GM12878 (cell line): ENCODE data around the gene LMO3. TPM values are rescaled to one million over a fixed set of nuclear protein-coding genes. Genes with fewer than 3 reads are reported as not detected.

Source experiments
- ATAC-seq: fragments of 200-7000 bp; cut with Tn5 transposase; 3 replicates; pipeline ENCODE4 v1.9.1; 2020; ENCODE audit warnings: mild to moderate bottlenecking, moderate library complexity
- BruUV-seq: library from RNA; stranded (reverse); fragments of 400-500 nt; replicated peaks from 2 replicates; lab custom pipeline; 2021; lab: Mats Ljungman, UMichigan
- CTCF ChIA-PET: fragments of 300-600 bp; sonication (Branson Sonifier 250); formaldehyde crosslinking; extraction: SDS; loops from one replicate; lab custom pipeline; 2021; ENCODE audit warnings: inconsistent platforms; lab: Yijun Ruan, JAX
- POLR2A ChIA-PET: fragments of 350-600 bp; formaldehyde crosslinking; extraction: SDS; loops from one replicate; lab custom pipeline; 2021; ENCODE audit warnings: inconsistent platforms; lab: Charles Lee
- RAD21 ChIA-PET: fragments of 300-600 bp; sonication (Branson Sonifier 250); formaldehyde crosslinking; loops from one replicate; lab custom pipeline; 2023; ENCODE audit warnings: antibody characterized with exemption; ENCODE audit not compliant: unreplicated experiment; lab: Charles Lee
- SMC1A ChIA-PET: fragments of 300-600 bp; sonication (Branson Sonifier 250); formaldehyde crosslinking; loops from one replicate; lab custom pipeline; 2023; ENCODE audit not compliant: unreplicated experiment, uncharacterized antibody; lab: Charles Lee
- DNase-seq: peaks from one replicate; pipeline ENCODE4 v3.0.0-alpha.2; 2011; ENCODE audit warnings: low read depth, low spot score
- FAIRE-seq: peaks from 3 replicates; lab custom pipeline; 2011; peaks lifted over from hg19 to GRCh38; lab: Jason Lieb, UNC
- H2AFZ ChIP-seq: 2 replicates; pipeline ENCODE4 v1.6.0; 2011; ENCODE audit warnings: low read depth, low read length, control low read depth; ENCODE audit not compliant: control insufficient read depth
- H3K27ac ChIP-seq: 2 replicates; pipeline ENCODE4 v1.5.1; 2011; ENCODE audit warnings: control low read depth; ENCODE audit not compliant: control insufficient read depth, insufficient read depth
- H3K27me3 ChIP-seq, 2 experiments: replicated peaks in 1 of 2; 2 replicates each; pipeline versions ENCODE4 v1.6.0 to v1.6.1; 2011; ENCODE audit warnings: low read length in 1 of 2; ENCODE audit not compliant: control insufficient read depth in 2 of 2, insufficient read depth in 2 of 2
- H3K36me3 ChIP-seq, 2 experiments: 2 replicates each; pipeline ENCODE4 v1.5.1; 2011; ENCODE audit warnings: low read length in 1 of 2; ENCODE audit not compliant: control insufficient read depth in 2 of 2, insufficient read depth in 2 of 2
- H3K4me1 ChIP-seq: 2 replicates; pipeline ENCODE4 v1.6.1; 2011; ENCODE audit warnings: mild to moderate bottlenecking, low read length, moderate library complexity, mixed read lengths; ENCODE audit not compliant: control insufficient read depth, insufficient read depth
- H3K4me2 ChIP-seq: 2 replicates; pipeline ENCODE4 v1.6.0; 2011; ENCODE audit warnings: control low read depth; ENCODE audit not compliant: control insufficient read depth, insufficient read depth
- H3K4me3 ChIP-seq: fragments of 200-600 bp; sonication (generic); 2 replicates; pipeline ENCODE4 v1.5.1; 2016
- H3K79me2 ChIP-seq: 2 replicates; pipeline ENCODE4 v1.6.0; 2011; ENCODE audit warnings: low read length; ENCODE audit not compliant: control insufficient read depth, insufficient read depth
- H3K9ac ChIP-seq: 2 replicates; pipeline ENCODE4 v1.8.0; 2011; ENCODE audit warnings: low read length, control low read depth, mixed read lengths; ENCODE audit not compliant: control insufficient read depth, insufficient read depth
- H3K9me3 ChIP-seq: replicated peaks from 3 replicates; pipeline ENCODE4 v1.5.1; 2011; ENCODE audit warnings: mild to moderate bottlenecking, low read length; ENCODE audit not compliant: control insufficient read depth, insufficient read depth
- H4K20me1 ChIP-seq: 2 replicates; pipeline ENCODE4 v1.6.0; 2011; ENCODE audit not compliant: control insufficient read depth, insufficient read depth
- HDAC6 ChIP-seq: fragments of 200-600 bp; sonication (generic); IDR thresholded peaks from one replicate; pipeline ENCODE4 v1.8.0; 2017; ENCODE audit warnings: antibody characterized with exemption; ENCODE audit not compliant: unreplicated experiment
- IRF3 ChIP-seq: fragments of 450-650 bp; IDR thresholded peaks from 2 replicates; pipeline ENCODE4 v1.6.1; 2014; ENCODE audit warnings: mild to moderate bottlenecking
- IRF5 ChIP-seq: fragments of 450-650 bp; IDR thresholded peaks from 2 replicates; pipeline ENCODE4 v1.6.1; 2017; ENCODE audit warnings: borderline replicate concordance
- MTA3 ChIP-seq: IDR thresholded peaks from 2 replicates; pipeline ENCODE4 v1.6.1; 2012; ENCODE audit warnings: low read length, inconsistent platforms, borderline replicate concordance
- RAD51 ChIP-seq: fragments of 450-650 bp; IDR thresholded peaks from 2 replicates; pipeline ENCODE4 v1.6.1; 2016; ENCODE audit warnings: moderate library complexity, mild to moderate bottlenecking, inconsistent platforms
- WGBS: methylation state at CpG from one replicate; pipeline ENCODE4 v1.1.6; 2016; ENCODE audit warnings: low lambda C conversion rate; ENCODE audit not compliant: insufficient replicate concordance, insufficient coverage; ENCODE audit errors: missing lambda C conversion rate; 5-methylcytosine and 5-hydroxymethylcytosine counted together
- in situ Hi-C: fragments of 300-500 bp; cut with MboI; formaldehyde crosslinking; loops from 9 replicates; pipeline ENCODE4 v1.14.3; 2018; ENCODE audit warnings: mixed read lengths
- intact Hi-C: fragments of 100-400 bp; cut with micrococcal nuclease; formaldehyde crosslinking; loops from one replicate; pipeline ENCODE4 v1.14.2; 2022; ENCODE audit not compliant: unreplicated experiment
- polyA plus RNA-seq, 11 experiments: library from polyadenylated mRNA; depleted of rRNA in 4 of 11; unstranded in 6 of 11; stranded (reverse) in 5 of 11; fragments of >200 nt; fragmentation: Nextera tagmentation in 4 of 11; fragmentation: Illumina TruSeq in 1 of 11; extraction: Ambion mirVana in 4 of 11; extraction: Trizol in 1 of 11; gene quantifications; 1 replicate in 1 of 11; 2 replicates in 10 of 11; pipeline versions ENCODE4 v1.2.1 to v1.2.3, GENCODE V29; 2011 to 2016; ENCODE audit warnings: inconsistent platforms in 2 of 11, missing spikeins in 2 of 11, low read depth in 1 of 11
- total RNA-seq, 4 experiments: library from RNA; depleted of rRNA in 3 of 4; stranded (reverse); fragments of >200 nt in 3 of 4; fragmentation: Illumina TruSeq in 1 of 4; extraction: Trizol in 1 of 4; gene quantifications; 2 replicates each; pipeline versions ENCODE4 v1.2.1 to v1.2.3, GENCODE V29; 2013 to 2021
- TF ChIP-seq, protein P1 (sequence below): fragments of 150-350 bp; IDR thresholded peaks from 2 replicates; pipeline ENCODE4 v1.6.1; 2016; ENCODE audit warnings: low read depth, low read length

LMO3 gene
- total and polyA plus RNA-seq, 10 of the 15 experiments (the other 5 are each of a cell fraction or from before 2014, with no cell fraction given) = 1.6 to 13.5 (median 1.9) TPM

- TF ChIP-seq, protein P1, sequence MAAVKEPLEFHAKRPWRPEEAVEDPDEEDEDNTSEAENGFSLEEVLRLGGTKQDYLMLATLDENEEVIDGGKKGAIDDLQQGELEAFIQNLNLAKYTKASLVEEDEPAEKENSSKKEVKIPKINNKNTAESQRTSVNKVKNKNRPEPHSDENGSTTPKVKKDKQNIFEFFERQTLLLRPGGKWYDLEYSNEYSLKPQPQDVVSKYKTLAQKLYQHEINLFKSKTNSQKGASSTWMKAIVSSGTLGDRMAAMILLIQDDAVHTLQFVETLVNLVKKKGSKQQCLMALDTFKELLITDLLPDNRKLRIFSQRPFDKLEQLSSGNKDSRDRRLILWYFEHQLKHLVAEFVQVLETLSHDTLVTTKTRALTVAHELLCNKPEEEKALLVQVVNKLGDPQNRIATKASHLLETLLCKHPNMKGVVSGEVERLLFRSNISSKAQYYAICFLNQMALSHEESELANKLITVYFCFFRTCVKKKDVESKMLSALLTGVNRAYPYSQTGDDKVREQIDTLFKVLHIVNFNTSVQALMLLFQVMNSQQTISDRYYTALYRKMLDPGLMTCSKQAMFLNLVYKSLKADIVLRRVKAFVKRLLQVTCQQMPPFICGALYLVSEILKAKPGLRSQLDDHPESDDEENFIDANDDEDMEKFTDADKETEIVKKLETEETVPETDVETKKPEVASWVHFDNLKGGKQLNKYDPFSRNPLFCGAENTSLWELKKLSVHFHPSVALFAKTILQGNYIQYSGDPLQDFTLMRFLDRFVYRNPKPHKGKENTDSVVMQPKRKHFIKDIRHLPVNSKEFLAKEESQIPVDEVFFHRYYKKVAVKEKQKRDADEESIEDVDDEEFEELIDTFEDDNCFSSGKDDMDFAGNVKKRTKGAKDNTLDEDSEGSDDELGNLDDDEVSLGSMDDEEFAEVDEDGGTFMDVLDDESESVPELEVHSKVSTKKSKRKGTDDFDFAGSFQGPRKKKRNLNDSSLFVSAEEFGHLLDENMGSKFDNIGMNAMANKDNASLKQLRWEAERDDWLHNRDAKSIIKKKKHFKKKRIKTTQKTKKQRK = no peak
- TF ChIP-seq IRF5 = no peak
- no peak for TF ChIP-seq IRF3
- no peak for TF ChIP-seq MTA3
Measured at GRCh38 chr12:16593546-16593945, 12.4 kb downstream of the LMO3 start (continued).

- ChIA-PET SMC1A (interaction anchor here (0.6 to 5.9 kb wide), 13 partner anchors 9 to 243 kb away, joined by 3 to 64 read pairs (median 4); partner anchors contain the start of gene LMO3), RAD21 (interaction anchor here (1.3 to 1.9 kb wide), 4 partner anchors 14 to 205 kb away, joined by 5 to 6 read pairs (median 5); partner anchors contain the start of gene LMO3), CTCF (interaction anchor here (0.6 to 1.5 kb wide), 2 partner anchors 43 to 916 kb away, joined by 3 to 4 read pairs; no protein-coding TSS in a partner anchor), POLR2A (no interaction called here)
- no peak overlapping the region for H3K4me2 ChIP-seq
- H3K9ac ChIP-seq = no peak overlapping the region
- H3K79me2 ChIP-seq = no peaks in the 10 kb centered on the region
- no peak for TF ChIP-seq HDAC6
- TF ChIP-seq RAD51 = peak; percentile 83; the same call in 1 of the 2 replicates
- in situ Hi-C loops (no loop called here), intact Hi-C loops (no loop called here)
- 20% methylated on average over 3 of the region's 3 CpGs for WGBS
- no peaks in the 10 kb centered on the region for H4K20me1 ChIP-seq
- H3K27me3 ChIP-seq = no peaks in the 10 kb centered on the region
- H3K4me1 ChIP-seq = no peaks in the 10 kb centered on the region
- H3K4me3 ChIP-seq = no peak overlapping the region
- FAIRE-seq = no peak
- H3K27ac ChIP-seq = no peak overlapping the region
- no peak for DNase-seq
- H2AFZ ChIP-seq = no peak overlapping the region
- H3K9me3 ChIP-seq = no peaks in the 10 kb centered on the region
- ATAC-seq = no peak
- no peaks in the 10 kb centered on the region for H3K36me3 ChIP-seq
- no TSS peak for BruUV-seq
Measured at GRCh38 chr12:16590645-16591044, 15.3 kb downstream of the LMO3 start.
